Keratinocyte (primary cell): ENCODE measurements around the gene MUS81. TPM values are rescaled to one million over a fixed set of nuclear protein-coding genes. Genes with fewer than 3 reads are reported as not detected.

Experiments used
- DNase-seq: peaks from one replicate; pipeline ENCODE4 v3.0.0-alpha.2; 2011; ENCODE audit warnings: low read depth, missing footprints, low spot score
- FAIRE-seq: peaks from 2 replicates; lab custom pipeline; 2011; peaks lifted over from hg19 to GRCh38; lab: Jason Lieb, UNC
- H2AFZ ChIP-seq: 2 replicates; pipeline ENCODE4 v1.6.0; 2012; ENCODE audit warnings: low read length, control low read depth, inconsistent platforms; ENCODE audit not compliant: control insufficient read depth
- H3K27ac ChIP-seq: 2 replicates; pipeline ENCODE4 v1.5.1; 2011; ENCODE audit warnings: low read length; ENCODE audit not compliant: control insufficient read depth, insufficient read depth
- H3K27me3 ChIP-seq: 3 replicates; pipeline ENCODE4 v1.6.0; 2011; ENCODE audit warnings: low read length; ENCODE audit not compliant: control insufficient read depth, insufficient read depth; ENCODE audit errors: extremely low read depth
- H3K36me3 ChIP-seq, 2 experiments: 2 replicates in 1 of 2; 3 replicates in 1 of 2; pipeline ENCODE4 v1.5.1; 2011; ENCODE audit warnings: low read length in 2 of 2, mild to moderate bottlenecking in 1 of 2; ENCODE audit not compliant: control insufficient read depth in 2 of 2, insufficient read depth in 2 of 2; ENCODE audit errors: extremely low read depth in 1 of 2
- H3K4me1 ChIP-seq: 3 replicates; pipeline ENCODE4 v1.5.1; 2011; ENCODE audit warnings: low read length; ENCODE audit not compliant: control insufficient read depth, insufficient read depth; ENCODE audit errors: extremely low read depth
- H3K4me2 ChIP-seq: 3 replicates; pipeline ENCODE4 v1.6.0; 2011; ENCODE audit warnings: low read depth, low read length; ENCODE audit not compliant: control insufficient read depth, insufficient read depth; ENCODE audit errors: extremely low read depth
- H3K4me3 ChIP-seq, 3 experiments: fragments of 200-600 bp in 1 of 3; sonication (generic) in 1 of 3; 2 replicates in 2 of 3; 3 replicates in 1 of 3; pipeline ENCODE4 v1.5.1; 2011 to 2016; ENCODE audit warnings: low read length in 3 of 3, mild to moderate bottlenecking in 3 of 3, control low read depth in 2 of 3, inconsistent platforms in 1 of 3, low read depth in 1 of 3, mixed read lengths in 1 of 3, mixed run types in 1 of 3, moderate library complexity in 1 of 3; ENCODE audit not compliant: control insufficient read depth in 2 of 3, insufficient read depth in 2 of 3; ENCODE audit errors: extremely low read depth in 1 of 3
- H3K79me2 ChIP-seq: 2 replicates; pipeline ENCODE4 v1.6.0; 2012; ENCODE audit warnings: low read length; ENCODE audit not compliant: control insufficient read depth, insufficient read depth
- H3K9ac ChIP-seq: 3 replicates; pipeline ENCODE4 v1.6.0; 2011; ENCODE audit warnings: low read length; ENCODE audit not compliant: control insufficient read depth, insufficient read depth; ENCODE audit errors: extremely low read depth
- H3K9me1 ChIP-seq: 3 replicates; pipeline ENCODE4 v1.6.0; 2011; ENCODE audit warnings: low read length; ENCODE audit not compliant: control insufficient read depth, insufficient read depth; ENCODE audit errors: extremely low read depth
- H3K9me3 ChIP-seq: 2 replicates; pipeline ENCODE4 v1.5.1; 2012; ENCODE audit warnings: low read depth, low read length; ENCODE audit not compliant: control insufficient read depth
- H4K20me1 ChIP-seq: 3 replicates; pipeline ENCODE4 v1.6.0; 2011; ENCODE audit warnings: low read length; ENCODE audit not compliant: control insufficient read depth, insufficient read depth; ENCODE audit errors: extremely low read depth
- EZH2 ChIP-seq: IDR thresholded peaks from one replicate; pipeline ENCODE4 v1.6.1; 2012; ENCODE audit warnings: inconsistent platforms, mild to moderate bottlenecking, low read length, moderate library complexity
- dilution Hi-C: fragments of 300-500 bp; cut with MboI; formaldehyde crosslinking; loops from one replicate; pipeline ENCODE4 v1.7.0; 2020; ENCODE audit warnings: low sequenced_read_pairs; ENCODE audit not compliant: extremely low pct_ligation_motif_present
- polyA plus RNA-seq, 5 experiments: library from polyadenylated mRNA; depleted of rRNA in 3 of 5; stranded (reverse) in 3 of 5; stranded (forward) in 1 of 5; unstranded in 1 of 5; fragments of >200 nt; gene quantifications; 1 replicate in 1 of 5; 2 replicates in 3 of 5; 3 replicates in 1 of 5; pipeline versions ENCODE4 v1.2.1 to v1.2.3, GENCODE V29; 2011 to 2012; ENCODE audit warnings: missing spikeins in 2 of 5, low read depth in 1 of 5, low replicate concordance in 1 of 5
- TF ChIP-seq, protein P1 (sequence below), 3 experiments: IDR thresholded peaks in 1 of 3; conservative IDR thresholded peaks in 1 of 3; optimal IDR thresholded peaks in 1 of 3; 2 replicates in 2 of 3; 3 replicates in 1 of 3; pipeline versions ENCODE3 to v1.5.1; 2011; ENCODE audit warnings: low read length in 3 of 3, mild to moderate bottlenecking in 3 of 3, moderate library complexity in 2 of 3, control low read depth in 1 of 3, inconsistent platforms in 1 of 3; ENCODE audit not compliant: insufficient read depth in 2 of 3; ENCODE audit errors: extremely low read depth in 1 of 3

The MUS81 gene
- polyA plus RNA-seq, 1 donor (not counting 4 experiments of a cell fraction or from before 2014, with no cell fraction given) = 28.0 TPM

DNA sequence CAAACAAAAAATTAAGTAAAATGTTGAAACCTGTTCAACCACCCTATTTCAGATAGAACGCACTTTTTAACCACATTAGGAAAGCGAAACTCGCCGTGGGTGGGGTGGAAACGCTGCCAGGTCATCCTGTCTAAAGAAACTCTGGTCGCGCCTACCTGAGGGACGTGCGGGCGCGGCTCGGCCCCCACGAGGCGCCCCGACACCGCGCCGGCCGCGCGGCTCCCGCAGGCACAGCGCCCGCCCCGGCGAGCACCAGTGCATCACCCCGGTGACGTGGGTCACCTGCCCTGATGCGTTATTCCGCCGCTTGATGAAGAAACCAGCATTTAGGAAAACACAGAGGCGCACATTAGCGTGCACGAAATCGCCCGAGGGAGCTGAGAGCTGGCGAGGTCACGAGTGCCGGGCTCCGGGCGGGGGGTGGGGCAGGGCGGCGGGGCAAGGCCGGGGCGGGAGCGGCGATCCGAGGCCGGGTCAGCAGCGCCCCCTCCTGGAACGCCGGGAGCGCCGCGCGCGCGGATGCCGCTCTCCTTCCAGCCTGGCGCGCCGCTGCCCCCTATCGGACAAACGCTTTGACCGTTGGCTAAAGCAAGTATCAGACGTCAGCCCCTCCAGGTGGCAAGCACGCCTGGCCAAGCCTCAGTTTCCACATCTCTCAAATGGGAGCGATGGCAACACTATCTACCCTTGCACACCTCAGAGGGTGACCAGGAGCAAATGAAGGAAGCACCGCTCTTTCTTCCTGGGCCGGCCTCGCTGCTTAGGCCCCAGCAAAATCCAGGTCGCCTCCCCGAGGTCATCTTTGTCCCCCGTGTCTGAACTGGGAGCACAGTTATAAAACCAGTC lies 42.2 kb upstream of the MUS81 start:
- Histone ChIP-seq H2AFZ (peak overlapping the region; percentile 79), H3K4me1 (peaks cover 12% of the 10 kb centered on the region), H3K4me2 (peak overlapping the region; percentile 70), H3K27me3 (no peaks in the 10 kb centered on the region), H3K36me3 (no peaks in the 10 kb centered on the region), H3K9ac (peak overlapping the region; percentile 75), H3K79me2 (no peaks in the 10 kb centered on the region), H3K4me3 (peak overlapping the region; percentile 35 to 67 (median 57)), H3K9me3 (no peaks in the 10 kb centered on the region), H4K20me1 (no peaks in the 10 kb centered on the region), H3K9me1 (no peaks in the 10 kb centered on the region), H3K27ac (peak overlapping the region; percentile 27)
- FAIRE-seq (peak; percentile 52), DNase-seq (peak; percentile 33)
- dilution Hi-C loops = no loop called here
- TF ChIP-seq, protein P1, sequence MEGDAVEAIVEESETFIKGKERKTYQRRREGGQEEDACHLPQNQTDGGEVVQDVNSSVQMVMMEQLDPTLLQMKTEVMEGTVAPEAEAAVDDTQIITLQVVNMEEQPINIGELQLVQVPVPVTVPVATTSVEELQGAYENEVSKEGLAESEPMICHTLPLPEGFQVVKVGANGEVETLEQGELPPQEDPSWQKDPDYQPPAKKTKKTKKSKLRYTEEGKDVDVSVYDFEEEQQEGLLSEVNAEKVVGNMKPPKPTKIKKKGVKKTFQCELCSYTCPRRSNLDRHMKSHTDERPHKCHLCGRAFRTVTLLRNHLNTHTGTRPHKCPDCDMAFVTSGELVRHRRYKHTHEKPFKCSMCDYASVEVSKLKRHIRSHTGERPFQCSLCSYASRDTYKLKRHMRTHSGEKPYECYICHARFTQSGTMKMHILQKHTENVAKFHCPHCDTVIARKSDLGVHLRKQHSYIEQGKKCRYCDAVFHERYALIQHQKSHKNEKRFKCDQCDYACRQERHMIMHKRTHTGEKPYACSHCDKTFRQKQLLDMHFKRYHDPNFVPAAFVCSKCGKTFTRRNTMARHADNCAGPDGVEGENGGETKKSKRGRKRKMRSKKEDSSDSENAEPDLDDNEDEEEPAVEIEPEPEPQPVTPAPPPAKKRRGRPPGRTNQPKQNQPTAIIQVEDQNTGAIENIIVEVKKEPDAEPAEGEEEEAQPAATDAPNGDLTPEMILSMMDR (optimal IDR thresholded peaks at IDR 0.05 in 1 of 3, IDR thresholded peaks at IDR 0.05 in 1 of 3, conservative IDR thresholded peaks at IDR 0.05 in 1 of 3; ENCODE audit: extremely low read depth in 1 of 3, insufficient read depth in 2 of 3, low read length in 3 of 3) = peak; percentile 88 to 99 (median 97)
- no peak for TF ChIP-seq EZH2

DNA sequence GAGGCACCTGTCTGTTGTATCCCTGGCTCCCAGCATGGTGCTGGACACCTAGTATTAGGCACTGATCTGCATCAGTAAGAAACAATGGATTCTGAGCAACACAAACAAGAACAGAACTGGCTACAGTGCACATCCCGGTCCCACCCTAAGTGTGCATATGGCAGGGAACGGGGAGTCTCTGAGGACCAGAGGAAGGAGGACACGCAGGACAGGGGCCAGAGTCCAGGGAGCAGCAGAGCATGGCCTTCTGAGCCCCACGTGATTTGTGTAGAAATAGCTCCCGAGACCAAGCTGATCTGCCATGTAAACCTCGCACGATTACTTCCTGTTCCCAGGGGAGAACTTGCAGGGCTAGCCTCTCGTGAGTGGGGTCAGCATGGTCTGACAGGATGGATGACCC lies 39.1 kb upstream of the MUS81 start:
- no peak overlapping the region for H3K4me3 ChIP-seq
- TF ChIP-seq, protein P1 (optimal IDR thresholded peaks at IDR 0.05 in 1 of 3, IDR thresholded peaks at IDR 0.05 in 1 of 3, conservative IDR thresholded peaks at IDR 0.05 in 1 of 3; ENCODE audit: extremely low read depth in 1 of 3, insufficient read depth in 2 of 3, low read length in 3 of 3) = no peak
- no peak for TF ChIP-seq EZH2
- no peak overlapping the region for H3K27ac ChIP-seq
- dilution Hi-C loops = no loop called here
- no peak overlapping the region for H3K4me2 ChIP-seq
- no peak overlapping the region for H2AFZ ChIP-seq
- DNase-seq (no peak), FAIRE-seq (no peak)
- H3K36me3 ChIP-seq = no peaks in the 10 kb centered on the region
- H3K27me3 ChIP-seq = no peaks in the 10 kb centered on the region
- no peaks in the 10 kb centered on the region for H4K20me1 ChIP-seq
- H3K9ac ChIP-seq = no peak overlapping the region
- no peaks in the 10 kb centered on the region for H3K9me3 ChIP-seq
- H3K4me1 ChIP-seq = no peaks in the 10 kb centered on the region
- no peaks in the 10 kb centered on the region for H3K9me1 ChIP-seq
- no peaks in the 10 kb centered on the region for H3K79me2 ChIP-seq
